Osteoblast (primary cell): ENCODE results near the gene GFOD2. TPM values are rescaled to one million over a fixed set of nuclear protein-coding genes. Genes with fewer than 3 reads are reported as not detected.

Experiments used
- DNase-seq: peaks from one replicate; pipeline ENCODE4 v3.0.0; 2011; ENCODE audit warnings: low spot score, mixed read lengths; ENCODE audit not compliant: insufficient read length; ENCODE audit errors: missing footprints
- H2AFZ ChIP-seq: 2 replicates; pipeline ENCODE4 v1.6.0; 2011; ENCODE audit warnings: mild to moderate bottlenecking, low read length
- H3K27ac ChIP-seq: 2 replicates; pipeline ENCODE4 v1.5.1; 2011; ENCODE audit warnings: mild to moderate bottlenecking, low read depth, low read length, moderate library complexity
- H3K27me3 ChIP-seq: 2 replicates; pipeline ENCODE4 v1.6.0; 2012; ENCODE audit warnings: mild to moderate bottlenecking, control low read depth, inconsistent platforms, low read length, moderate library complexity; ENCODE audit not compliant: insufficient read depth
- H3K36me3 ChIP-seq: 2 replicates; pipeline ENCODE4 v1.5.1; 2011; ENCODE audit warnings: mild to moderate bottlenecking, low read length, control low read depth, moderate library complexity; ENCODE audit not compliant: insufficient read depth
- H3K4me1 ChIP-seq: 2 replicates; pipeline ENCODE4 v1.5.1; 2011; ENCODE audit warnings: mild to moderate bottlenecking, low read length, control low read depth, moderate library complexity; ENCODE audit not compliant: insufficient read depth
- H3K4me2 ChIP-seq: 2 replicates; pipeline ENCODE4 v1.6.0; 2011; ENCODE audit warnings: mild to moderate bottlenecking, low read length; ENCODE audit not compliant: insufficient read depth
- H3K4me3 ChIP-seq: fragments of 200-600 bp; sonication (generic); 3 replicates; pipeline ENCODE4 v1.5.1; 2012; ENCODE audit warnings: mild to moderate bottlenecking, low read length, inconsistent platforms; ENCODE audit not compliant: insufficient read depth
- H3K79me2 ChIP-seq: 2 replicates; pipeline ENCODE4 v1.6.0; 2012; ENCODE audit warnings: mild to moderate bottlenecking, low read length, control low read depth, inconsistent platforms; ENCODE audit not compliant: insufficient read depth
- H3K9me3 ChIP-seq: 2 replicates; pipeline ENCODE4 v1.5.1; 2011; ENCODE audit warnings: low read depth, low read length, control low read depth
- H4K20me1 ChIP-seq: 2 replicates; pipeline ENCODE4 v1.6.0; 2012; ENCODE audit warnings: mild to moderate bottlenecking, low read length, control low read depth; ENCODE audit not compliant: insufficient read depth
- total RNA-seq: library from RNA; depleted of rRNA; stranded (reverse); fragments of >200 nt; gene quantifications from 2 replicates; pipeline ENCODE4 v1.2.3, GENCODE V29; 2012
- TF ChIP-seq, protein P1 (sequence below): IDR thresholded peaks from 2 replicates; pipeline ENCODE4 v1.5.1; 2011; ENCODE audit warnings: mild to moderate bottlenecking, low read depth, low read length, moderate library complexity; ENCODE audit errors: extremely low read depth

GFOD2 gene
- total RNA-seq, 1 donor, result 15.9 TPM

- TF ChIP-seq, protein P1, sequence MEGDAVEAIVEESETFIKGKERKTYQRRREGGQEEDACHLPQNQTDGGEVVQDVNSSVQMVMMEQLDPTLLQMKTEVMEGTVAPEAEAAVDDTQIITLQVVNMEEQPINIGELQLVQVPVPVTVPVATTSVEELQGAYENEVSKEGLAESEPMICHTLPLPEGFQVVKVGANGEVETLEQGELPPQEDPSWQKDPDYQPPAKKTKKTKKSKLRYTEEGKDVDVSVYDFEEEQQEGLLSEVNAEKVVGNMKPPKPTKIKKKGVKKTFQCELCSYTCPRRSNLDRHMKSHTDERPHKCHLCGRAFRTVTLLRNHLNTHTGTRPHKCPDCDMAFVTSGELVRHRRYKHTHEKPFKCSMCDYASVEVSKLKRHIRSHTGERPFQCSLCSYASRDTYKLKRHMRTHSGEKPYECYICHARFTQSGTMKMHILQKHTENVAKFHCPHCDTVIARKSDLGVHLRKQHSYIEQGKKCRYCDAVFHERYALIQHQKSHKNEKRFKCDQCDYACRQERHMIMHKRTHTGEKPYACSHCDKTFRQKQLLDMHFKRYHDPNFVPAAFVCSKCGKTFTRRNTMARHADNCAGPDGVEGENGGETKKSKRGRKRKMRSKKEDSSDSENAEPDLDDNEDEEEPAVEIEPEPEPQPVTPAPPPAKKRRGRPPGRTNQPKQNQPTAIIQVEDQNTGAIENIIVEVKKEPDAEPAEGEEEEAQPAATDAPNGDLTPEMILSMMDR, result no peak
- Histone ChIP-seq H3K36me3 (no peaks in the 10 kb centered on the region), H3K9me3 (no peaks in the 10 kb centered on the region), H3K79me2 (no peaks in the 10 kb centered on the region), H3K4me3 (no peak overlapping the region), H3K4me2 (no peak overlapping the region), H2AFZ (no peak overlapping the region), H3K4me1 (no peaks in the 10 kb centered on the region), H3K27ac (no peak overlapping the region), H4K20me1 (peaks cover 9% of the 10 kb centered on the region), H3K27me3 (peaks cover 90% of the 10 kb centered on the region)
- DNase-seq, result peak; percentile 82
Observed at GRCh38 chr16:67650023-67650422, 69.1 kb downstream of the GFOD2 start.

DNA sequence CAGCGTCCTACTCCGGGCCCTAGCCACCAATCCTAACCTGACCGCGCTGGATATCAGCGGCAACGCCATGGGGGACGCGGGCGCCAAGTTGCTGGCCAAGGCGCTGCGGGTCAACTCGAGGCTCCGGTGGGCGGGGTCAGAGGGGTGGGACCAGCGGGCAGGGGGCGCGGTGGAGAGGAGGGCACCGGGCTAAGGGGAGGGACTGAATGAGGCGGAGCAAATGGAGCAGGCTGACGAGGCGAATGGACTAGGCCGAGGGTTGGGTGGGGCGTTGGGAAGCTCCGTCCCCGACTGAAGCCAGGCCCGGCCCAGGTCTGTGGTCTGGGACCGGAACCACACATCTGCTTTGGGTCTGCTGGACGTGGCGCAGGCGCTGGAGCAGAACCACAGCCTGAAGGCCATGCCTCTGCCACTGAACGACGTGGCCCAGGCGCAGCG lies 69.6 kb downstream of the GFOD2 start:
- H3K27ac ChIP-seq, result no peak overlapping the region
- no peaks in the 10 kb centered on the region for H3K79me2 ChIP-seq
- H3K27me3 ChIP-seq, result peaks cover 88% of the 10 kb centered on the region
- no peaks in the 10 kb centered on the region for H3K36me3 ChIP-seq
- DNase-seq, result peak; percentile 96
- no peak overlapping the region for H3K4me3 ChIP-seq
- H3K4me1 ChIP-seq, result no peaks in the 10 kb centered on the region
- H2AFZ ChIP-seq, result no peak overlapping the region
- TF ChIP-seq, protein P1, result no peak
- H3K9me3 ChIP-seq, result no peaks in the 10 kb centered on the region
- peaks cover 9% of the 10 kb centered on the region for H4K20me1 ChIP-seq
- no peak overlapping the region for H3K4me2 ChIP-seq

DNA sequence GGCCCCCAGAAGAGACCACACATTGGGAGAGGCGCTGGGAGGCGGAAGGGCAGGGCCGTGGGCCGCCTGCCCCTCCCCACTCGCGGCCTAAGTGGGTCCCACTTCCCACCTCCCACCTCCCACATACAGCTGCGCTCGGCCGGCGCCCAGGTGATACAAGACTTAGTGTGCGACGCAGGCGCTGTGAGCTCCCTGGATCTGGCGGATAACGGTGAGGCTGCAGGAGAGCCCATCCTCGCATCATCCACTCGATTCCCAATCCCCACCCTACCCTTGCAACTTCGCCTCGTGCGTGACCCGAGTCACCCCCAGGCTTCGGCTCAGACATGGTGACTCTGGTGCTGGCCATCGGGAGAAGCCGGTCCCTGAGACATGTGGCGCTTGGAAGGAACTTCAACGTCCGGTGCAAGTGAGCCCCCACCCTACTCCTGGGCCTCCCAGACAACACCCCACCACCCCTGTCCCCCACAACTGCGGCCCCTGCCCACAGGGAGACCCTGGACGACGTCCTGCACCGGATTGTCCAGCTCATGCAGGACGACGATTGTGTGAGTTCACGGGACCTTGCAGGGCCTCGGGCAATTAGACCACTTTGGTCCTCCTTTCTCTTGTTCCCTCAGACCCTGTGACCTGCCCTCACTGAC lies 70.2 kb downstream of the GFOD2 start:
- H3K36me3 ChIP-seq, result no peaks in the 10 kb centered on the region
- peak; percentile 80 for DNase-seq
- no peaks in the 10 kb centered on the region for H3K79me2 ChIP-seq
- H3K4me2 ChIP-seq, result no peak overlapping the region
- H3K27me3 ChIP-seq, result peaks cover 88% of the 10 kb centered on the region
- no peak overlapping the region for H3K4me3 ChIP-seq
- H3K4me1 ChIP-seq, result no peaks in the 10 kb centered on the region
- no peak overlapping the region for H2AFZ ChIP-seq
- no peaks in the 10 kb centered on the region for H3K9me3 ChIP-seq
- H4K20me1 ChIP-seq, result peaks cover 9% of the 10 kb centered on the region
- H3K27ac ChIP-seq, result no peak overlapping the region
- TF ChIP-seq, protein P1, result no peak

DNA sequence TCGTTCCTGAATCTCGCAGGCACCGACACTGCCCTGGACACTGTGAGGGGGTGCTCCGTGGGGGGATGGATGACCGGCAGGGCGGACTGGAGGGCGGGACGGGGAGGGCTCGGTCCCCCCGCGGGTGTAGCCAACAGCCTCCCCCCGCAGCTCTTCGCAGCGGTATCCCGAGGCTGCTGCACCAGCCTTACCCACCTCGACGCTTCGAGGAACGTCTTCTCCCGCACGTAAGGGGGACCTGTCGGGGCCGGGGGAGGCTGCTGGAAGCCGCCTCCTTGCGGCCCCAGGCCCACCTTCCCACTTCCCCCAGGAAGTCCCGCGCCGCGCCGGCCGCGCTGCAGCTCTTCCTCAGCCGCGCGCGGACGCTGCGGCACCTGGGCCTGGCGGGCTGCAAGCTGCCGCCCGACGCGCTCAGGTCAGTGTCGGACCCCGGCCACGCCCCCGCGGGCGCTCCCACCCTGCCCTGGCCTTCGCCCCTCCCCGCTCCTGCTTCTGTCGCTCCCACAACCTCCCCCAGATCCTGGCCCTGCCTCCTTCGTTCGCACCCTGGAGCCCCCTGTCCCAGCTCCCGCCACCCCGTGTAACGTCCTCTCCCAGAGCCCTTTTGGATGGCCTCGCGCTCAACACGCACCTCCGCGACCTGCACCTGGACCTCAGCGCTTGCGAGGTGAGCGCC lies 70.9 kb downstream of the GFOD2 start:
- no peak overlapping the region for H2AFZ ChIP-seq
- peaks cover 85% of the 10 kb centered on the region for H3K27me3 ChIP-seq
- H3K9me3 ChIP-seq, result no peaks in the 10 kb centered on the region
- H3K4me3 ChIP-seq, result no peak overlapping the region
- TF ChIP-seq, protein P1, result no peak
- H3K4me2 ChIP-seq, result no peak overlapping the region
- H3K36me3 ChIP-seq, result no peaks in the 10 kb centered on the region
- H4K20me1 ChIP-seq, result peaks cover 9% of the 10 kb centered on the region
- H3K79me2 ChIP-seq, result no peaks in the 10 kb centered on the region
- DNase-seq, result peak; percentile 84
- no peak overlapping the region for H3K27ac ChIP-seq
- H3K4me1 ChIP-seq, result no peaks in the 10 kb centered on the region
